GM23248 (cell line): ENCODE measurements around the gene OR7G3.

Experiments
- EZH2 ChIP-seq: fragments of 200-600 bp; sonication (generic); IDR thresholded peaks from 2 replicates; pipeline ENCODE4 v1.6.1; 2018; ENCODE audit warnings: antibody characterized with exemption, mild to moderate bottlenecking; ENCODE audit not compliant: insufficient read depth, poor library complexity, severe bottlenecking
- EZH2phosphoT487 ChIP-seq: fragments of 200-600 bp; sonication (generic); IDR thresholded peaks from 2 replicates; pipeline ENCODE4 v1.6.1; 2018; ENCODE audit warnings: antibody characterized with exemption, moderate library complexity, mild to moderate bottlenecking, low read depth; ENCODE audit not compliant: insufficient read depth

- TF ChIP-seq EZH2 (no peak), EZH2phosphoT487 (no peak)
These were observed 11.4 kb downstream of the OR7G3 start, which contains the start of gene OR7G1 for GRCh38 chr19:9115307-9115813.
